Measurements from ENCODE around the gene REPIN1. TPM values are rescaled to one million over a fixed set of nuclear protein-coding genes. Genes with fewer than 3 reads are reported as not detected.

Gene REPIN1
- total RNA-seq, 4 donors from 2014 or later: 182 to 414 (median 247) TPM

DNA sequence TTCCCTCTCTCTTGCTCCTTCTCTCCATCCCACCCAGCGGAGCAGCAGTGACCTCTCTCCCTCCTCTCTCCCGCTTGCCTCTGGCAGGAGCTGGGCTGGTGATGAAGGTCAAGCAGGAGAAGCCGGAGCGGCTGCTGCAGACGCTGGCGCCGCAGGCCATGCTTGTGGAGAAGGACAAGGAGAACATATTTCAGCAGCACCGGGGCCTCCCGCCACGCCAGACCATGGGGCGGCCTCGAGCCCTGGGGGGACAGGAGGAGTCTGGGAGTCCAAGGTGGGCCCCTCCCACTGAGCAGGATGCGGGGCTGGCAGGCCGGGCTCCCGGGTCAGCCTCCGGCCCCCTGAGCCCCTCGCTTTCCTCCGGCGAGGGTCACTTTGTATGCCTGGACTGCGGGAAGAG lies 27.8 kb downstream of the REPIN1 start:
- Histone ChIP-seq H3K4me1 (peaks cover 4 to 28% (median 14%) of the 10 kb centered on the region in 4 donors), H3K27me3 (no peaks in the 10 kb centered on the region), H3K27ac (peak overlapping the region in 1 of 4 donors; percentile 11), H3K9me3 (no peaks in the 10 kb centered on the region), H3K4me3 (no peak overlapping the region), H3K36me3 (no peaks in the 10 kb centered on the region)
- DNase-seq: no peak
- in situ Hi-C loops (cut with MboI; ENCODE audit: low pct_ligation_motif_present in 1 of 4, low pct_unique_long_range_greater_than_20kb in 1 of 4, low sequenced_read_pairs in 3 of 4): no loop called here
- WGBS, 2 donors (ENCODE audit: low coverage in 1 of 2): 94% methylated on average over 9 to 20 of the region's 20 CpGs
- intact Hi-C loops (cut with DNase I; ENCODE audit: low total_unique reads): no loop called here
- TF ChIP-seq, protein P1, sequence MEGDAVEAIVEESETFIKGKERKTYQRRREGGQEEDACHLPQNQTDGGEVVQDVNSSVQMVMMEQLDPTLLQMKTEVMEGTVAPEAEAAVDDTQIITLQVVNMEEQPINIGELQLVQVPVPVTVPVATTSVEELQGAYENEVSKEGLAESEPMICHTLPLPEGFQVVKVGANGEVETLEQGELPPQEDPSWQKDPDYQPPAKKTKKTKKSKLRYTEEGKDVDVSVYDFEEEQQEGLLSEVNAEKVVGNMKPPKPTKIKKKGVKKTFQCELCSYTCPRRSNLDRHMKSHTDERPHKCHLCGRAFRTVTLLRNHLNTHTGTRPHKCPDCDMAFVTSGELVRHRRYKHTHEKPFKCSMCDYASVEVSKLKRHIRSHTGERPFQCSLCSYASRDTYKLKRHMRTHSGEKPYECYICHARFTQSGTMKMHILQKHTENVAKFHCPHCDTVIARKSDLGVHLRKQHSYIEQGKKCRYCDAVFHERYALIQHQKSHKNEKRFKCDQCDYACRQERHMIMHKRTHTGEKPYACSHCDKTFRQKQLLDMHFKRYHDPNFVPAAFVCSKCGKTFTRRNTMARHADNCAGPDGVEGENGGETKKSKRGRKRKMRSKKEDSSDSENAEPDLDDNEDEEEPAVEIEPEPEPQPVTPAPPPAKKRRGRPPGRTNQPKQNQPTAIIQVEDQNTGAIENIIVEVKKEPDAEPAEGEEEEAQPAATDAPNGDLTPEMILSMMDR (IDR thresholded peaks at IDR 0.05): no peak
- TF ChIP-seq POLR2AphosphoS5 (IDR thresholded peaks at IDR 0.05) (no peak), POLR2A (IDR thresholded peaks at IDR 0.05) (no peak), EP300 (IDR thresholded peaks at IDR 0.05; ENCODE audit: low read depth) (no peak)

DNA sequence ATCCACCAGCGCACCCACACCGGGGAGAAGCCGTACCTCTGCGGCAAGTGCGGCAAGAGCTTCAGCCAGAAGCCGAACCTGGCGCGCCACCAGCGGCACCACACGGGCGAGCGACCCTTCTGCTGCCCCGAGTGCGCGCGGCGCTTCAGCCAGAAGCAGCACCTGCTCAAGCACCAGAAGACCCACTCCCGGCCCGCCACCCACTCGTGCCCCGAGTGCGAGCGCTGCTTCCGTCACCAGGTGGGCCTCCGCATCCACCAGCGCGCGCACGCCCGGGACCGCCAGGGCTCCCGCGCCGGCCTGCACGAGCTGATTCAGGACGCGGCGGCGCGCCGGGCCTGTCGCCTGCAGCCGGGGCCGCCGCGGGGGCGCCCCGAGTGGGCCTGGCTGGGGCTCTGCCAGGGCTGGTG lies 28.2 kb downstream of the REPIN1 start:
- no peaks in the 10 kb centered on the region for H3K27me3 ChIP-seq
- TF ChIP-seq POLR2AphosphoS5 (IDR thresholded peaks at IDR 0.05) (no peak), EP300 (IDR thresholded peaks at IDR 0.05; ENCODE audit: low read depth) (no peak), POLR2A (IDR thresholded peaks at IDR 0.05) (no peak)
- TF ChIP-seq, protein P1 (IDR thresholded peaks at IDR 0.05): no peak
- intact Hi-C loops (cut with DNase I; ENCODE audit: low total_unique reads): no loop called here
- H3K27ac ChIP-seq: no peak overlapping the region
- no peaks in the 10 kb centered on the region for H3K9me3 ChIP-seq
- in situ Hi-C loops (cut with MboI; ENCODE audit: low pct_ligation_motif_present in 1 of 4, low pct_unique_long_range_greater_than_20kb in 1 of 4, low sequenced_read_pairs in 3 of 4): no loop called here
- 99% methylated on average over 48 of the region's 48 CpGs; no CpG with 5 or more reads in 1 of the 2 donors for WGBS, 2 donors (ENCODE audit: low coverage in 1 of 2)
- peaks cover 4 to 28% (median 14%) of the 10 kb centered on the region in 4 donors for H3K4me1 ChIP-seq
- no peak for DNase-seq
- H3K4me3 ChIP-seq: no peak overlapping the region
- no peaks in the 10 kb centered on the region for H3K36me3 ChIP-seq

DNA sequence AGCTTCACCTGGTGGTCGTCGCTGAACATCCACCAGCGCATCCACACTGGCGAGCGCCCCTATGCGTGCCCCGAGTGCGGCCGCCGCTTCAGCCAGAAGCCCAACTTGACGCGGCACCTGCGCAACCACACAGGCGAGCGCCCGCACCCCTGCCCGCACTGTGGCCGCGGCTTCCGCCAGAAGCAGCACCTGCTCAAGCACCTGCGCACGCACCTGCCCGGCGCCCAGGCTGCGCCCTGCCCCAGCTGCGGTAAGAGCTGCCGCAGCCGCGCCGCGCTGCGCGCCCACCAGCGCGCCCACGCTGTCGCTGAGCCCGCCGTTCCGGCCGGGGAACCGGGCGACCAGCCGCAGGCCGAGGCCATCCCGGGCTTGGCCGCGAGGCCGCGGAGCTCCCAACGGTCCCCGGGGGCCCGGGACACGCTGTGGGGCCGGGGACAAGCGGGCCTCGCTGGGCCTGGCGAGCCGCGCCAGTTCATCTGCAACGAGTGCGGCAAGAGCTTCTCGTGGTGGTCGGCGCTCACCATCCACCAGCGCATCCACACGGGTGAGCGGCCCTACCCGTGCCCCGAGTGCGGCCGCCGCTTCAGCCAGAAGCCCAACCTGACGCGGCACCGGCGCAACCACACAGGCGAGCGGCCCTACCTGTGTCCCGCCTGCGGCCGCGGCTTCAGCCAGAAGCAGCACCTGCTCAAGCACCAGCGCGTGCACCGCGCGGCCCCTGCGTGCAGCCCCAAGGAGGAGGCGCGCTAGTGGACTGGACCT lies 28.9 kb downstream of the REPIN1 start:
- Histone ChIP-seq H3K27me3 (no peaks in the 10 kb centered on the region), H3K9me3 (no peaks in the 10 kb centered on the region), H3K36me3 (no peaks in the 10 kb centered on the region), H3K4me3 (no peak overlapping the region), H3K4me1 (peaks cover 4 to 30% (median 13%) of the 10 kb centered on the region in 4 donors), H3K27ac (no peak overlapping the region)
- TF ChIP-seq, protein P1 (IDR thresholded peaks at IDR 0.05): no peak
- no peak for TF ChIP-seq POLR2AphosphoS5 (IDR thresholded peaks at IDR 0.05)
- TF ChIP-seq EP300 (IDR thresholded peaks at IDR 0.05; ENCODE audit: low read depth): no peak
- no peak for TF ChIP-seq POLR2A (IDR thresholded peaks at IDR 0.05)
- 97% methylated on average over 91 of the region's 91 CpGs; no CpG with 5 or more reads in 1 of the 2 donors for WGBS, 2 donors (ENCODE audit: low coverage in 1 of 2)
- no peak for DNase-seq
- in situ Hi-C loops (cut with MboI; ENCODE audit: low pct_ligation_motif_present in 1 of 4, low pct_unique_long_range_greater_than_20kb in 1 of 4, low sequenced_read_pairs in 3 of 4) (no loop called here), intact Hi-C loops (cut with DNase I; ENCODE audit: low total_unique reads) (no loop called here)

DNA sequence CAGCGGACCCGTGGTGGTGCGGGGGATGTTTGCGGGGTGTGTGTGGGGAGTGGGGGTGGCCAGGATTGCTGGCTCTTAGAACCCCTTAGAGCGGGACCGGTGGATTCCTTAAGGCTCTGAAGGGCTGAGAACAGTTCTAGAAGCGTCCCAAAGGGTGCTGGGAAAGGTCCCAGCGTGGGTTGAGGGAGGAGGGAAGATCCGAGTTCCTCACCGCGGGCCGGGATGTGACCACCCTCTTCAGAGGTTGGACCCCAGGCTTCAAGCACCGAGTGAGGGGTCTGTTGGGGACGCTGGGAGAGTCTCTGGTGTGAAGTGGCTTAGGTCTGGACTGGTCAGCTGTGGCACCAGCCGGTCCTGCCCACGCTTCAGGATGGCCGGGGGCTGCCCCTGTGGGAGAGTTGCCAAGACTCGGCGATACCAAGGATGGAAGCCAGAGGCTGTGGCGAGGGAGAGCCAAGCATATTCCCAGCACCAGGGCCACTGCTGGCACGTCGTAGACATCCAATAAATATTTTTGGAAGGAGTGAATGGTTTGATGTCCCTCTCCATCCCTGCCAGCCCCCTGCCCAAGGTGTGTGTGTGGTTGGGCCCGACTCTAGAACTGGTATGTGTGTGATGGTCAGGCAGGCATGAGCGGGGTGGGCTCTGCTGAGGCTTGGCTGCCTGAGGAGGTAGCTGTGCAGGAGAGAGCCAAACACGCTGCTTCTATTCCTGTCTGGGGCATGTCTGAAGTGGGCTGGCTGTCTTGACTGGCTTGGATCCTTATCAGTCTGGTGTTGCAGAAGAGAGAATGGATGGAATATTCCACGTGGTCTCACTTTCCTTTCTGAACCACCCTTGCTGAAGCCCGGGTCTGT lies 29.7 kb downstream of the REPIN1 start:
- Histone ChIP-seq H3K9me3 (no peaks in the 10 kb centered on the region), H3K4me3 (no peak overlapping the region), H3K36me3 (no peaks in the 10 kb centered on the region), H3K4me1 (peaks cover 0 to 32% (median 15%) of the 10 kb centered on the region in 4 donors), H3K27me3 (no peaks in the 10 kb centered on the region), H3K27ac (no peak overlapping the region)
- DNase-seq: no peak
- WGBS, 2 donors (ENCODE audit: low coverage in 1 of 2): 50 to 94% methylated on average over 2 to 27 of the region's 27 CpGs
- in situ Hi-C loops (cut with MboI; ENCODE audit: low pct_ligation_motif_present in 1 of 4, low pct_unique_long_range_greater_than_20kb in 1 of 4, low sequenced_read_pairs in 3 of 4): no loop called here
- no peak for TF ChIP-seq EP300 (IDR thresholded peaks at IDR 0.05; ENCODE audit: low read depth)
- TF ChIP-seq, protein P1 (IDR thresholded peaks at IDR 0.05): no peak
- TF ChIP-seq POLR2AphosphoS5 (IDR thresholded peaks at IDR 0.05): no peak
- TF ChIP-seq POLR2A (IDR thresholded peaks at IDR 0.05): no peak
- intact Hi-C loops (cut with DNase I; ENCODE audit: low total_unique reads): no loop called here
